GM12878 (cell line): ENCODE measurements around the gene PKD1L1. TPM values are rescaled to one million over a fixed set of nuclear protein-coding genes. Genes with fewer than 3 reads are reported as not detected.

ENCODE experiments used
- BMI1 ChIP-seq: fragments of 450-650 bp; IDR thresholded peaks from 2 replicates; pipeline ENCODE4 v1.6.1; 2016; ENCODE audit warnings: mild to moderate bottlenecking, moderate library complexity, borderline replicate concordance
- CBX5 ChIP-seq: sonication (generic); IDR thresholded peaks from 2 replicates; pipeline ENCODE4 v1.6.1; 2016; ENCODE audit warnings: low read depth, moderate library complexity, mild to moderate bottlenecking, inconsistent platforms
- CHD1 ChIP-seq: IDR thresholded peaks from 2 replicates; pipeline ENCODE4 v1.6.1; 2012; ENCODE audit warnings: low read depth, low read length, improper control_type of control experiment
- HCFC1 ChIP-seq: fragments of 150-350 bp; IDR thresholded peaks from 2 replicates; pipeline ENCODE4 v1.6.1; 2014; ENCODE audit warnings: low read length
- IRF4 ChIP-seq: IDR thresholded peaks from 2 replicates; pipeline ENCODE4 v1.6.1; 2011; ENCODE audit warnings: low read depth, low read length
- JUNB ChIP-seq: IDR thresholded peaks from 2 replicates; pipeline ENCODE4 v1.6.1; 2016; ENCODE audit warnings: antibody characterized with exemption, mild to moderate bottlenecking
- MEF2A ChIP-seq: IDR thresholded peaks from 2 replicates; pipeline ENCODE4 v1.6.1; 2011; ENCODE audit warnings: low read depth, mild to moderate bottlenecking, low read length, moderate library complexity; ENCODE audit not compliant: insufficient read depth
- MLLT1 ChIP-seq: fragments of 450-650 bp; IDR thresholded peaks from 2 replicates; pipeline ENCODE4 v1.6.1; 2016; ENCODE audit warnings: mild to moderate bottlenecking
- MTA2 ChIP-seq: fragments of 450-650 bp; IDR thresholded peaks from 2 replicates; pipeline ENCODE4 v1.6.1; 2016; ENCODE audit warnings: low read depth, mild to moderate bottlenecking, moderate library complexity
- MYB ChIP-seq: fragments of 150-350 bp; IDR thresholded peaks from 2 replicates; pipeline ENCODE4 v1.6.1; 2014; ENCODE audit warnings: mild to moderate bottlenecking, low read depth, low read length, borderline replicate concordance
- NR2C1 ChIP-seq: fragments of 450-650 bp; IDR thresholded peaks from 2 replicates; pipeline ENCODE4 v1.6.1; 2017; ENCODE audit warnings: antibody characterized with exemption, mild to moderate bottlenecking, moderate library complexity
- NR2C2 ChIP-seq: IDR thresholded peaks from 2 replicates; pipeline ENCODE4 v1.6.1; 2011; ENCODE audit warnings: borderline replicate concordance, low read depth; ENCODE audit not compliant: control insufficient read depth, insufficient read length
- PBX3 ChIP-seq: IDR thresholded peaks from 2 replicates; pipeline ENCODE4 v1.6.1; 2011; ENCODE audit warnings: mild to moderate bottlenecking, low read depth, low read length, moderate library complexity; ENCODE audit not compliant: insufficient replicate concordance
- PKNOX1 ChIP-seq: fragments of 450-650 bp; IDR thresholded peaks from 2 replicates; pipeline ENCODE4 v1.6.1; 2016; ENCODE audit warnings: mild to moderate bottlenecking
- POU2F2 ChIP-seq: IDR thresholded peaks from 3 replicates; pipeline ENCODE4 v1.6.1; 2011; ENCODE audit warnings: low read depth, mild to moderate bottlenecking, low read length, borderline replicate concordance
- RAD51 ChIP-seq: fragments of 450-650 bp; IDR thresholded peaks from 2 replicates; pipeline ENCODE4 v1.6.1; 2016; ENCODE audit warnings: moderate library complexity, mild to moderate bottlenecking, inconsistent platforms
- SIN3A ChIP-seq: IDR thresholded peaks from 2 replicates; pipeline ENCODE4 v1.6.1; 2012; ENCODE audit warnings: low read depth, low read length, improper control_type of control experiment
- SMC3 ChIP-seq: IDR thresholded peaks from 2 replicates; pipeline ENCODE4 v1.6.1; 2011; ENCODE audit warnings: low read length, improper control_type of control experiment, borderline replicate concordance
- STAT1 ChIP-seq: fragments of 450-650 bp; conservative IDR thresholded peaks from 2 replicates; pipeline ENCODE4 v1.6.1; 2014; ENCODE audit warnings: antibody characterized with exemption, mild to moderate bottlenecking
- STAT3 ChIP-seq: IDR thresholded peaks from 2 replicates; pipeline ENCODE4 v1.6.1; 2011; ENCODE audit warnings: low read depth, low read length, improper control_type of control experiment
- TCF7 ChIP-seq: IDR thresholded peaks from 2 replicates; pipeline ENCODE4 v1.6.1; 2014; ENCODE audit warnings: antibody characterized with exemption, borderline replicate concordance
- ZNF207 ChIP-seq: fragments of 450-650 bp; IDR thresholded peaks from 2 replicates; pipeline ENCODE4 v1.6.1; 2014; ENCODE audit warnings: antibody characterized with exemption, mild to moderate bottlenecking, borderline replicate concordance
- ZNF24 ChIP-seq: fragments of 450-650 bp; IDR thresholded peaks from 2 replicates; pipeline ENCODE4 v1.6.1; 2017; ENCODE audit warnings: antibody characterized with exemption, mild to moderate bottlenecking
- polyA plus RNA-seq, 11 experiments: library from polyadenylated mRNA; depleted of rRNA in 4 of 11; unstranded in 6 of 11; stranded (reverse) in 5 of 11; fragments of >200 nt; fragmentation: Nextera tagmentation in 4 of 11; fragmentation: Illumina TruSeq in 1 of 11; extraction: Ambion mirVana in 4 of 11; extraction: Trizol in 1 of 11; gene quantifications; 1 replicate in 1 of 11; 2 replicates in 10 of 11; pipeline versions ENCODE4 v1.2.1 to v1.2.3, GENCODE V29; 2011 to 2016; ENCODE audit warnings: inconsistent platforms in 2 of 11, missing spikeins in 2 of 11, low read depth in 1 of 11
- total RNA-seq, 4 experiments: library from RNA; depleted of rRNA in 3 of 4; stranded (reverse); fragments of >200 nt in 3 of 4; fragmentation: Illumina TruSeq in 1 of 4; extraction: Trizol in 1 of 4; gene quantifications; 2 replicates each; pipeline versions ENCODE4 v1.2.1 to v1.2.3, GENCODE V29; 2013 to 2021
- TF ChIP-seq, protein P1 (sequence below), 3 experiments: IDR thresholded peaks in 2 of 3; conservative IDR thresholded peaks in 1 of 3; 2 replicates each; pipeline ENCODE4 v1.5.1; 2011; ENCODE audit warnings: low read depth in 3 of 3, low read length in 3 of 3, mild to moderate bottlenecking in 3 of 3, control low read depth in 2 of 3, moderate library complexity in 2 of 3, inconsistent platforms in 1 of 3, mixed read lengths in 1 of 3; ENCODE audit not compliant: control insufficient read depth in 2 of 3, insufficient read depth in 1 of 3; ENCODE audit errors: extremely low read depth in 1 of 3

PKD1L1 gene
- total and polyA plus RNA-seq, 10 of the 15 experiments (the other 5 are each of a cell fraction or from before 2014, with no cell fraction given) = under 0.01 to 0.05 (median 0.02) TPM; not detected in 3

GRCh38 chr7:47979145-47979831 is 31.0 kb upstream of the PKD1L1 start, which contains the start of gene HUS1 (continued):
- TF ChIP-seq MLLT1 (peak; percentile 80; the same call in 1 of the 2 replicates), CHD1 (no peak), JUNB (no peak), NR2C2 (peak; percentile 59), RAD51 (no peak), MYB (no peak), POU2F2 (peak; percentile 81; the same call in 2 of the 3 replicates), MEF2A (0 out of 2 replicates have a peak, but pooled peaks have one; percentile 57), STAT3 (no peak), ZNF24 (peak; percentile 63), CBX5 (peak; percentile 94; the same call in 1 of the 2 replicates), ZNF207 (peak; percentile 87), NR2C1 (peak; percentile 99), STAT1 (peak; percentile 96), IRF4 (0 out of 2 replicates have a peak, but pooled peaks have one; percentile 27), TCF7 (peak; percentile 81), PBX3 (no peak), MTA2 (peak; percentile 94), SMC3 (0 out of 2 replicates have a peak, but pooled peaks have one; percentile 1), BMI1 (no peak), SIN3A (0 out of 2 replicates have a peak, but pooled peaks have one; percentile 57), HCFC1 (peak; percentile 80), PKNOX1 (peak; percentile 49; the same call in 1 of the 2 replicates)
- TF ChIP-seq, protein P1, sequence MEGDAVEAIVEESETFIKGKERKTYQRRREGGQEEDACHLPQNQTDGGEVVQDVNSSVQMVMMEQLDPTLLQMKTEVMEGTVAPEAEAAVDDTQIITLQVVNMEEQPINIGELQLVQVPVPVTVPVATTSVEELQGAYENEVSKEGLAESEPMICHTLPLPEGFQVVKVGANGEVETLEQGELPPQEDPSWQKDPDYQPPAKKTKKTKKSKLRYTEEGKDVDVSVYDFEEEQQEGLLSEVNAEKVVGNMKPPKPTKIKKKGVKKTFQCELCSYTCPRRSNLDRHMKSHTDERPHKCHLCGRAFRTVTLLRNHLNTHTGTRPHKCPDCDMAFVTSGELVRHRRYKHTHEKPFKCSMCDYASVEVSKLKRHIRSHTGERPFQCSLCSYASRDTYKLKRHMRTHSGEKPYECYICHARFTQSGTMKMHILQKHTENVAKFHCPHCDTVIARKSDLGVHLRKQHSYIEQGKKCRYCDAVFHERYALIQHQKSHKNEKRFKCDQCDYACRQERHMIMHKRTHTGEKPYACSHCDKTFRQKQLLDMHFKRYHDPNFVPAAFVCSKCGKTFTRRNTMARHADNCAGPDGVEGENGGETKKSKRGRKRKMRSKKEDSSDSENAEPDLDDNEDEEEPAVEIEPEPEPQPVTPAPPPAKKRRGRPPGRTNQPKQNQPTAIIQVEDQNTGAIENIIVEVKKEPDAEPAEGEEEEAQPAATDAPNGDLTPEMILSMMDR (IDR thresholded peaks at IDR 0.05 in 2 of 3, conservative IDR thresholded peaks at IDR 0.05 in 1 of 3; ENCODE audit: control insufficient read depth in 2 of 3, extremely low read depth in 1 of 3, insufficient read depth in 1 of 3, low read depth in 3 of 3, low read length in 3 of 3) = no peak
